Parathyroid adenoma (tissue), 2 donors: ENCODE results near the gene PCDHA1.

ENCODE experiments used
- H2AFZ ChIP-seq: fragments of 300-600 bp; sonication (generic); one replicate; pipeline ENCODE4 v1.7.0; 2017; ENCODE audit warnings: antibody characterized with exemption, mild to moderate bottlenecking
- H3K27ac ChIP-seq: fragments of 300-600 bp; sonication (generic); one replicate; pipeline ENCODE4 v1.7.0; 2017
- H3K27me3 ChIP-seq: fragments of 300-600 bp; sonication (generic); one replicate; pipeline ENCODE4 v1.7.0; 2017; ENCODE audit warnings: low read length; ENCODE audit not compliant: control insufficient read depth, insufficient read depth
- H3K36me3 ChIP-seq: fragments of 300-600 bp; sonication (generic); one replicate; pipeline ENCODE4 v1.7.0; 2017; ENCODE audit warnings: low read length; ENCODE audit not compliant: control insufficient read depth, insufficient read depth
- H3K4me1 ChIP-seq: fragments of 300-600 bp; sonication (generic); one replicate; pipeline ENCODE4 v1.7.0; 2017; ENCODE audit warnings: control low read depth
- H3K4me2 ChIP-seq: fragments of 300-600 bp; sonication (generic); one replicate; pipeline ENCODE4 v1.7.0; 2017; ENCODE audit warnings: low read length
- H3K4me3 ChIP-seq: fragments of 300-600 bp; sonication (generic); one replicate; pipeline ENCODE4 v1.7.0; 2017; ENCODE audit warnings: low read depth, low read length
- H3K79me2 ChIP-seq: fragments of 300-600 bp; sonication (generic); one replicate; pipeline ENCODE4 v1.7.0; 2017; ENCODE audit warnings: control low read depth
- H3K9ac ChIP-seq: fragments of 300-600 bp; sonication (generic); one replicate; pipeline ENCODE4 v1.7.0; 2017; ENCODE audit warnings: mild to moderate bottlenecking
- H3K9me3 ChIP-seq: fragments of 300-600 bp; sonication (generic); one replicate; pipeline ENCODE4 v1.7.0; 2017; ENCODE audit warnings: low read length; ENCODE audit not compliant: control insufficient read depth
- CTCF ChIP-seq: fragments of 300-600 bp; sonication (generic); IDR thresholded peaks from one replicate; pipeline ENCODE4 v1.7.0; 2017; ENCODE audit warnings: antibody characterized with exemption, mild to moderate bottlenecking
- donor health status: primary hyperparathyroidism.

PCDHA1 gene

GRCh38 chr5:141007791-141008190 is 221.9 kb downstream of the PCDHA1 start:
- no peaks in the 10 kb centered on the region for H3K4me1 ChIP-seq
- H2AFZ ChIP-seq = no peak overlapping the region
- no peaks in the 10 kb centered on the region for H3K9me3 ChIP-seq
- no peak overlapping the region for H3K4me3 ChIP-seq
- no peak overlapping the region for H3K27ac ChIP-seq
- TF ChIP-seq CTCF = no peak
- H3K79me2 ChIP-seq = peaks cover 5% of the 10 kb centered on the region
- no peak overlapping the region for H3K4me2 ChIP-seq
- no peaks in the 10 kb centered on the region for H3K36me3 ChIP-seq
- no peak overlapping the region for H3K9ac ChIP-seq
- H3K27me3 ChIP-seq = no peaks in the 10 kb centered on the region

- no peaks in the 10 kb centered on the region for H3K4me1 ChIP-seq
- no peak overlapping the region for H3K27ac ChIP-seq
- H3K4me3 ChIP-seq = no peak overlapping the region
- no peak overlapping the region for H3K4me2 ChIP-seq
- no peak overlapping the region for H2AFZ ChIP-seq
- no peaks in the 10 kb centered on the region for H3K79me2 ChIP-seq
- H3K36me3 ChIP-seq = no peaks in the 10 kb centered on the region
- no peaks in the 10 kb centered on the region for H3K27me3 ChIP-seq
- TF ChIP-seq CTCF = no peak
- no peaks in the 10 kb centered on the region for H3K9me3 ChIP-seq
- H3K9ac ChIP-seq = no peak overlapping the region
These were observed 224.3 kb downstream of the PCDHA1 start for GRCh38 chr5:141010047-141010793.

GRCh38 chr5:141017943-141018342 is 232.0 kb downstream of the PCDHA1 start:
- Histone ChIP-seq H2AFZ (no peak overlapping the region), H3K9ac (no peak overlapping the region), H3K27ac (no peak overlapping the region), H3K27me3 (no peaks in the 10 kb centered on the region), H3K4me3 (no peak overlapping the region), H3K4me1 (no peaks in the 10 kb centered on the region), H3K36me3 (no peaks in the 10 kb centered on the region), H3K9me3 (no peaks in the 10 kb centered on the region), H3K79me2 (no peaks in the 10 kb centered on the region), H3K4me2 (no peak overlapping the region)
- TF ChIP-seq CTCF = no peak

- peaks cover 7% of the 10 kb centered on the region for H3K4me1 ChIP-seq
- no peak overlapping the region for H3K9ac ChIP-seq
- no peaks in the 10 kb centered on the region for H3K79me2 ChIP-seq
- H3K36me3 ChIP-seq = no peaks in the 10 kb centered on the region
- no peak overlapping the region for H2AFZ ChIP-seq
- no peak overlapping the region for H3K4me3 ChIP-seq
- H3K27me3 ChIP-seq = no peaks in the 10 kb centered on the region
- no peak overlapping the region for H3K4me2 ChIP-seq
- H3K9me3 ChIP-seq = no peaks in the 10 kb centered on the region
- no peak overlapping the region for H3K27ac ChIP-seq
- no peak for TF ChIP-seq CTCF
These were observed 236.4 kb downstream of the PCDHA1 start for GRCh38 chr5:141022384-141022783.

GRCh38 chr5:141031006-141031405 is 245.1 kb downstream of the PCDHA1 start:
- no peak for TF ChIP-seq CTCF
- Histone ChIP-seq H3K9me3 (no peaks in the 10 kb centered on the region), H3K36me3 (no peaks in the 10 kb centered on the region), H3K27me3 (no peaks in the 10 kb centered on the region), H3K9ac (no peak overlapping the region), H3K79me2 (no peaks in the 10 kb centered on the region), H3K27ac (no peak overlapping the region), H2AFZ (no peak overlapping the region), H3K4me1 (peaks cover 7% of the 10 kb centered on the region), H3K4me2 (no peak overlapping the region), H3K4me3 (no peak overlapping the region)
